NCI-H128 (cell line): ENCODE results near the gene GCLM.
"Not testable (repeated sequence)": the region's sequence is repeated elsewhere in the genome, so short reads cannot be mapped to it uniquely, and the experiment has no call there.

ENCODE experiments used
- DNase-seq: peaks from one replicate; lab custom pipeline; 2025; ENCODE audit not compliant: unreplicated experiment; lab: John Stamatoyannopoulos, UW

Gene GCLM

GRCh38 chr1:93899543-93900207 lies 9.6 kb downstream of the GCLM start:
- no peak for DNase-seq

- DNase-seq: no peak
Observed at GRCh38 chr1:93888900-93889299, 20.3 kb downstream of the GCLM start.

GRCh38 chr1:93882269-93882668 lies 27.0 kb downstream of the GCLM start:
- no peak for DNase-seq

- DNase-seq: no peak
Observed at GRCh38 chr1:93880731-93881130, 28.5 kb downstream of the GCLM start.

- DNase-seq: peak; percentile 83
Observed at GRCh38 chr1:93878889-93879586, 30.2 kb downstream of the GCLM start, which contains the start of gene DNTTIP2. TSS of gene DNTTIP2 (minus strand) at chr1:93879206. CDS start at chr1:93879148, 58 bp downstream.

GRCh38 chr1:93878501-93878888 lies 30.7 kb downstream of the GCLM start:
- no peak for DNase-seq

GRCh38 chr1:93877529-93877928 lies 31.7 kb downstream of the GCLM start:
- no peak for DNase-seq

- DNase-seq: no peak
Observed at GRCh38 chr1:93876244-93876643, 33.0 kb downstream of the GCLM start.

GRCh38 chr1:93874025-93874651 lies 35.1 kb downstream of the GCLM start:
- no peak for DNase-seq

- DNase-seq: no peak
Observed at GRCh38 chr1:93871366-93871765, 37.9 kb downstream of the GCLM start.

GRCh38 chr1:93869653-93870052 lies 39.6 kb downstream of the GCLM start:
- DNase-seq: no peak

GRCh38 chr1:93868492-93868891 lies 40.7 kb downstream of the GCLM start:
- not testable (repeated sequence) for DNase-seq

- DNase-seq: no peak
Observed at GRCh38 chr1:93865253-93865652, 44.0 kb downstream of the GCLM start.

- DNase-seq: no peak
Observed at GRCh38 chr1:93864175-93864574, 45.1 kb downstream of the GCLM start.

GRCh38 chr1:93857653-93858052 lies 51.6 kb downstream of the GCLM start:
- DNase-seq: not testable (repeated sequence)

GRCh38 chr1:93855983-93856382 lies 53.2 kb downstream of the GCLM start:
- not testable (repeated sequence) for DNase-seq

GRCh38 chr1:93853940-93854339 lies 55.3 kb downstream of the GCLM start:
- no peak for DNase-seq

GRCh38 chr1:93851878-93852277 lies 57.4 kb downstream of the GCLM start:
- no peak for DNase-seq

GRCh38 chr1:93851327-93851712 lies 57.9 kb downstream of the GCLM start:
- DNase-seq: no peak

GRCh38 chr1:93850687-93851326 lies 58.4 kb downstream of the GCLM start:
- not testable (repeated sequence) for DNase-seq

GRCh38 chr1:93848350-93848883 lies 60.8 kb downstream of the GCLM start:
- DNase-seq: no peak
